SU-DHL-6 (cell line): Measurements from ENCODE around the gene RIC1.

Experiments used
- H2AFZ ChIP-seq: fragments of 200-600 bp; sonication (generic); 2 replicates; pipeline ENCODE4 v1.6.1; 2014; ENCODE audit warnings: low read depth, mild to moderate bottlenecking, moderate library complexity, mixed read lengths, antibody characterized with exemption, low read length; ENCODE audit not compliant: severe bottlenecking
- H3F3A ChIP-seq: fragments of 200-600 bp; shearing (Covaris generic); 2 replicates; pipeline ENCODE4 v1.6.0; 2016; ENCODE audit warnings: antibody characterized with exemption, mild to moderate bottlenecking; ENCODE audit not compliant: insufficient read depth
- H3K27ac ChIP-seq: fragments of 200-600 bp; sonication (generic); 2 replicates; pipeline ENCODE4 v1.5.1; 2016; ENCODE audit warnings: low read depth, mild to moderate bottlenecking, low read length, moderate library complexity, mixed read lengths
- H3K27me3 ChIP-seq: fragments of 200-600 bp; sonication (generic), shearing (Covaris generic); 2 replicates; pipeline ENCODE4 v1.6.0; 2014; ENCODE audit warnings: mild to moderate bottlenecking, low read length
- H3K36me3 ChIP-seq: fragments of 200-600 bp; sonication (generic); 2 replicates; pipeline ENCODE4 v1.6.1; 2014; ENCODE audit warnings: mild to moderate bottlenecking, low read length, mixed read lengths
- H3K4me2 ChIP-seq: fragments of 300-600, 200-600 bp; shearing (Covaris generic), sonication (generic); 2 replicates; pipeline ENCODE4 v1.6.0; 2014; ENCODE audit warnings: low read length, low read depth, mild to moderate bottlenecking; ENCODE audit not compliant: poor library complexity, severe bottlenecking
- H3K4me3 ChIP-seq: fragments of 200-600 bp; sonication (generic); 2 replicates; pipeline ENCODE4 v1.5.1; 2014; ENCODE audit warnings: antibody characterized with exemption, low read length, mild to moderate bottlenecking, mixed read lengths; ENCODE audit not compliant: insufficient read depth, poor library complexity, severe bottlenecking
- H3K79me2 ChIP-seq: fragments of 200-600 bp; sonication (generic); 2 replicates; pipeline ENCODE4 v1.6.1; 2014; ENCODE audit warnings: mild to moderate bottlenecking, low read length, moderate library complexity; ENCODE audit not compliant: insufficient read depth
- H3K9ac ChIP-seq: fragments of 200-600 bp; sonication (generic); 2 replicates; pipeline ENCODE4 v1.7.0; 2014; ENCODE audit warnings: mild to moderate bottlenecking, low read length
- H3K9me2 ChIP-seq: fragments of 200-600 bp; sonication (generic); replicated peaks from 2 replicates; pipeline ENCODE4 v1.6.1; 2014; ENCODE audit warnings: low read length; ENCODE audit not compliant: insufficient read depth
- H3K9me3 ChIP-seq: fragments of 200-600 bp; sonication (generic); 2 replicates; pipeline ENCODE4 v1.6.1; 2014; ENCODE audit warnings: low read length, mixed read lengths; ENCODE audit not compliant: insufficient read depth
- H4K20me1 ChIP-seq: fragments of 200-600 bp; sonication (generic); 2 replicates; pipeline ENCODE4 v1.6.1; 2014; ENCODE audit warnings: low read depth, mild to moderate bottlenecking, antibody characterized with exemption, low read length, moderate library complexity, mixed read lengths
- CTCF ChIP-seq: fragments of 200-600 bp; sonication (generic); IDR thresholded peaks from one replicate; pipeline ENCODE4 v1.5.1; 2017; ENCODE audit warnings: antibody characterized with exemption, mild to moderate bottlenecking, low read length, moderate library complexity; ENCODE audit not compliant: insufficient read depth, poor library complexity, severe bottlenecking
- EZH2phosphoT487 ChIP-seq: fragments of 200-600 bp; sonication (generic), shearing (Covaris generic); conservative IDR thresholded peaks from 2 replicates; pipeline ENCODE4 v1.6.1; 2018; ENCODE audit warnings: mild to moderate bottlenecking, antibody characterized with exemption, low read length, moderate library complexity, mixed read lengths

The RIC1 gene

GRCh38 chr9:5748438-5748837, 119.5 kb downstream of the RIC1 start:
- H3K27ac ChIP-seq, result no peak overlapping the region
- H3K27me3 ChIP-seq, result no peaks in the 10 kb centered on the region
- H3F3A ChIP-seq, result no peaks in the 10 kb centered on the region
- no peaks in the 10 kb centered on the region for H3K9me3 ChIP-seq
- no peak overlapping the region for H2AFZ ChIP-seq
- H3K79me2 ChIP-seq, result no peaks in the 10 kb centered on the region
- H3K4me2 ChIP-seq, result no peak overlapping the region
- no peak overlapping the region for H3K9ac ChIP-seq
- peaks cover 72% of the 10 kb centered on the region for H3K36me3 ChIP-seq
- H4K20me1 ChIP-seq, result no peaks in the 10 kb centered on the region
- H3K9me2 ChIP-seq, result no peaks in the 10 kb centered on the region
- no peak for TF ChIP-seq CTCF
- TF ChIP-seq EZH2phosphoT487, result no peak
- H3K4me3 ChIP-seq, result no peak overlapping the region

- H3K4me3 ChIP-seq, result no peak overlapping the region
- no peak overlapping the region for H3K9ac ChIP-seq
- H3K27ac ChIP-seq, result no peak overlapping the region
- H3F3A ChIP-seq, result no peaks in the 10 kb centered on the region
- H3K9me3 ChIP-seq, result no peaks in the 10 kb centered on the region
- no peaks in the 10 kb centered on the region for H4K20me1 ChIP-seq
- H3K9me2 ChIP-seq, result no peaks in the 10 kb centered on the region
- H3K36me3 ChIP-seq, result peaks cover 70% of the 10 kb centered on the region
- no peaks in the 10 kb centered on the region for H3K79me2 ChIP-seq
- H3K27me3 ChIP-seq, result no peaks in the 10 kb centered on the region
- H2AFZ ChIP-seq, result no peak overlapping the region
- no peak for TF ChIP-seq CTCF
- H3K4me2 ChIP-seq, result no peak overlapping the region
Observed at GRCh38 chr9:5749306-5749705, 120.4 kb downstream of the RIC1 start.

GRCh38 chr9:5750569-5750968, 121.7 kb downstream of the RIC1 start:
- Histone ChIP-seq H4K20me1 (no peaks in the 10 kb centered on the region), H3K9me2 (no peaks in the 10 kb centered on the region), H3K27ac (no peak overlapping the region), H3K9me3 (no peaks in the 10 kb centered on the region), H3K4me2 (no peak overlapping the region), H2AFZ (no peak overlapping the region), H3K9ac (no peak overlapping the region), H3K79me2 (no peaks in the 10 kb centered on the region), H3F3A (no peaks in the 10 kb centered on the region), H3K36me3 (peaks cover 65% of the 10 kb centered on the region), H3K27me3 (no peaks in the 10 kb centered on the region), H3K4me3 (no peak overlapping the region)
- TF ChIP-seq EZH2phosphoT487 (no peak), CTCF (no peak)

GRCh38 chr9:5756633-5757032, 127.7 kb downstream of the RIC1 start:
- no peaks in the 10 kb centered on the region for H4K20me1 ChIP-seq

More at GRCh38 chr9:5756633-5757032, 127.7 kb downstream of the RIC1 start:
- H3K79me2 ChIP-seq, result no peaks in the 10 kb centered on the region
- H2AFZ ChIP-seq, result no peak overlapping the region
- no peaks in the 10 kb centered on the region for H3K27me3 ChIP-seq
- H3K36me3 ChIP-seq, result peaks cover 59% of the 10 kb centered on the region
- no peaks in the 10 kb centered on the region for H3K9me2 ChIP-seq
- no peak overlapping the region for H3K27ac ChIP-seq
- no peak overlapping the region for H3K4me3 ChIP-seq
- TF ChIP-seq CTCF, result no peak
- TF ChIP-seq EZH2phosphoT487, result no peak
- no peak overlapping the region for H3K4me2 ChIP-seq
- H3K9me3 ChIP-seq, result no peaks in the 10 kb centered on the region
- H3F3A ChIP-seq, result peaks cover 9% of the 10 kb centered on the region; the same call in 1 of the 2 replicates
- no peak overlapping the region for H3K9ac ChIP-seq
